GM12872 (cell line): ENCODE results near the gene MRPS18A.

Experiments used
- CTCF ChIP-seq: IDR thresholded peaks from 3 replicates; pipeline ENCODE4 v1.5.1; 2011; ENCODE audit warnings: low read depth, mild to moderate bottlenecking, low read length, moderate library complexity; ENCODE audit not compliant: insufficient read depth

MRPS18A gene

GRCh38 chr6:43687437-43688347 lies at the start of gene MRPS18A:
MRPS18A (minus strand) TSS chr6:43687791; CDS start chr6:43687779, 12 bp downstream.
- no peak for TF ChIP-seq CTCF

GRCh38 chr6:43736844-43737243 lies 49.3 kb upstream of the MRPS18A start:
- TF ChIP-seq CTCF: no peak

GRCh38 chr6:43736211-43736786 lies 48.7 kb upstream of the MRPS18A start:
- no peak for TF ChIP-seq CTCF

GRCh38 chr6:43735642-43736199 lies 48.1 kb upstream of the MRPS18A start:
- TF ChIP-seq CTCF: no peak

GRCh38 chr6:43734294-43734665 lies 46.7 kb upstream of the MRPS18A start:
- TF ChIP-seq CTCF: no peak

- TF ChIP-seq CTCF: no peak
These were observed 46.1 kb upstream of the MRPS18A start for GRCh38 chr6:43733471-43734293.

- no peak for TF ChIP-seq CTCF
These were observed 43.0 kb upstream of the MRPS18A start for GRCh38 chr6:43730634-43731033.
